ENCODE results near the gene KCTD15.

KCTD15 gene

DNA sequence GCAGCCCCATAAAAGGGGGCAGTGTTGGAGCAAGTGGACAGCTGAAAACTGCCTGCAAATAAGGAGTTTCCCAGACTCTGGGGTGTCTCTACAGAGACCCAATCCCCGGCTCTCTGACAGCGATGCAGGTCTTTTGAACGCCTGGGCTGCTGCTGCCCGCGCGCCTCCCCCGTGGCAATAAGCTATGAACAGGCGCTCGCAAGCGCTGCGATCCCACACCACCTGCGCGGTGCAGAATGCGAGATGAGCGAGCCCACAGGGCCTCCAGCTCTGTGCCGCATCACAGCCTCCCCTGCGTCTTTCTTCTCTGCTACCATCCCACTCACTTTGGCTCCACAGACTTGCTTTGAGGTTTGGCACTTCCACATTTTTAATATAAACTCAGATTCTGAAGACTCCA lies 62.3 kb downstream of the KCTD15 start:
- H2AFZ ChIP-seq (ENCODE audit: low read depth, low read length, severe bottlenecking), result no peak overlapping the region
- H3F3A ChIP-seq (ENCODE audit: insufficient read depth), result no peaks in the 10 kb centered on the region
- H3K9me2 ChIP-seq (replicated peaks; ENCODE audit: insufficient read depth, low read length), result no peaks in the 10 kb centered on the region
- H3K9me3 ChIP-seq (ENCODE audit: insufficient read depth, low read length), result no peaks in the 10 kb centered on the region
- no peaks in the 10 kb centered on the region for H3K36me3 ChIP-seq (ENCODE audit: low read length)
- H3K27me3 ChIP-seq (ENCODE audit: low read length), result no peaks in the 10 kb centered on the region
- no peak overlapping the region for H3K4me2 ChIP-seq (ENCODE audit: low read depth, low read length, poor library complexity, severe bottlenecking)
- no peaks in the 10 kb centered on the region for H3K79me2 ChIP-seq (ENCODE audit: insufficient read depth, low read length)
- H3K4me3 ChIP-seq (ENCODE audit: insufficient read depth, low read length, poor library complexity, severe bottlenecking), result no peak overlapping the region
- no peak overlapping the region for H3K9ac ChIP-seq (ENCODE audit: low read length)
- no peak for TF ChIP-seq EZH2phosphoT487 (conservative IDR thresholded peaks at IDR 0.05; ENCODE audit: low read length)
- TF ChIP-seq, protein P1, sequence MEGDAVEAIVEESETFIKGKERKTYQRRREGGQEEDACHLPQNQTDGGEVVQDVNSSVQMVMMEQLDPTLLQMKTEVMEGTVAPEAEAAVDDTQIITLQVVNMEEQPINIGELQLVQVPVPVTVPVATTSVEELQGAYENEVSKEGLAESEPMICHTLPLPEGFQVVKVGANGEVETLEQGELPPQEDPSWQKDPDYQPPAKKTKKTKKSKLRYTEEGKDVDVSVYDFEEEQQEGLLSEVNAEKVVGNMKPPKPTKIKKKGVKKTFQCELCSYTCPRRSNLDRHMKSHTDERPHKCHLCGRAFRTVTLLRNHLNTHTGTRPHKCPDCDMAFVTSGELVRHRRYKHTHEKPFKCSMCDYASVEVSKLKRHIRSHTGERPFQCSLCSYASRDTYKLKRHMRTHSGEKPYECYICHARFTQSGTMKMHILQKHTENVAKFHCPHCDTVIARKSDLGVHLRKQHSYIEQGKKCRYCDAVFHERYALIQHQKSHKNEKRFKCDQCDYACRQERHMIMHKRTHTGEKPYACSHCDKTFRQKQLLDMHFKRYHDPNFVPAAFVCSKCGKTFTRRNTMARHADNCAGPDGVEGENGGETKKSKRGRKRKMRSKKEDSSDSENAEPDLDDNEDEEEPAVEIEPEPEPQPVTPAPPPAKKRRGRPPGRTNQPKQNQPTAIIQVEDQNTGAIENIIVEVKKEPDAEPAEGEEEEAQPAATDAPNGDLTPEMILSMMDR (IDR thresholded peaks at IDR 0.05; ENCODE audit: insufficient read depth, low read length, poor library complexity, severe bottlenecking), result no peak
- no peak overlapping the region for H3K27ac ChIP-seq (ENCODE audit: low read depth, low read length)
- no peaks in the 10 kb centered on the region for H4K20me1 ChIP-seq (ENCODE audit: low read depth, low read length)

DNA sequence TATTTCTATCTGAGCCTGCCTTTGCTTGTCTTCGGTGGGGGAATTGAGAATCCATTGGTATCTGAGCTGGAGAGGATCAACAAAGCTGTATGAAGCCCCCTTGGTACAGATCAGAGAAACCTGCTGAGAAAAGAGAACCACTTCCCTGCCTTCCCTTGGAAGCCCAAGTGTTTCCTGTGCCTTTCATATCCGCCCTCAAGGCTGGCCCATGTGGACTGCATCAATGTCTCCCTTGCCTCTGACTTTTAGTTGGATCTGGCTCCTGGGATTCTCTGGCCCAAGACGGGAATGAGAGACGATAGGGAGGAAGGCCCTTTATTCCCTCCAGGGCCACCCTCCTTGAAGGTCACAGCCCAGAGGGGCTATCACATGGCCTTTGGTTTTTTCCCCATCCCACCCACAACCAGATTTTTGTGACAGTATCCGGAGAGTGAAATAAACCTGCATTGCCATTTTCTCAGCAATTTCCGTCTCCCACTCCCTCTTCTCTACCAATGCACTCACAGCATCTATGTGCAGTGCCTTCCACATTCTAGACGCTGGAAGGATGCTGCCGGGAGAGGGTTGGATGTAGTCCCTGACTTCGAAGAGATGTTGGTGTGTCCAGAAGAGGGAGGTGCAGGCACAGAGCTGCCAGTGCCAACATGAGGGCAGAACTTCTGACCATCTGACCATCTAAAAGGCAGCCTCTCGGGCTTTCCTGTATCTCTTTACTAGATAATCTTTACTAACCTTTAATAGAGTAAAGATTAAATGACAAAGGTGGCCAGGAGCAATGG lies 63.8 kb downstream of the KCTD15 start:
- Histone ChIP-seq H3K36me3 (ENCODE audit: low read length) (no peaks in the 10 kb centered on the region), H3K79me2 (ENCODE audit: insufficient read depth, low read length) (no peaks in the 10 kb centered on the region), H3F3A (ENCODE audit: insufficient read depth) (no peaks in the 10 kb centered on the region), H3K27me3 (ENCODE audit: low read length) (no peaks in the 10 kb centered on the region), H3K4me2 (ENCODE audit: low read depth, low read length, poor library complexity, severe bottlenecking) (no peak overlapping the region), H3K9me2 (replicated peaks; ENCODE audit: insufficient read depth, low read length) (no peaks in the 10 kb centered on the region), H4K20me1 (ENCODE audit: low read depth, low read length) (no peaks in the 10 kb centered on the region), H3K9me3 (ENCODE audit: insufficient read depth, low read length) (no peaks in the 10 kb centered on the region), H2AFZ (ENCODE audit: low read depth, low read length, severe bottlenecking) (no peak overlapping the region), H3K9ac (ENCODE audit: low read length) (no peak overlapping the region), H3K4me3 (ENCODE audit: insufficient read depth, low read length, poor library complexity, severe bottlenecking) (no peak overlapping the region), H3K27ac (ENCODE audit: low read depth, low read length) (no peak overlapping the region)
- TF ChIP-seq, protein P1 (IDR thresholded peaks at IDR 0.05; ENCODE audit: insufficient read depth, low read length, poor library complexity, severe bottlenecking), result no peak
- TF ChIP-seq EZH2phosphoT487 (conservative IDR thresholded peaks at IDR 0.05; ENCODE audit: low read length), result no peak

DNA sequence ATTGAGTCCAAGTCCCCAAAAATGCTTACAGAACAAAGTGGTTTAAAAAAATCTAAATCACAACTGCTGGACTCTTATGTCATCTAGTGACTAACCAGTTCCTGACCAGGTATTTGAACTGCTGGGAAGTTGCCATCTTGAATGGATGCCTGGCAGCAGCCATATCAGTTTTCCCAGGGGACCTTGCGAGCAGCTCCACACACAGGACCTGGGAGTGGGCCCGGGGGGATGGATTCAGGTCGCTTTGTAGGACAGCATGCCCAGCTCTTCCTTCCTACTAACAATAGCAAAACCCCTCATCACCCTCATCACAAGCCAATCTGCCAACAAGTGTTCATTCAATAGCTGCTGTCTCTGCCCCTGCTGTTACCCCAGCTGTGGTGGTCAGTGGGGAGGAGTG lies 65.3 kb downstream of the KCTD15 start:
- Histone ChIP-seq H3K4me3 (ENCODE audit: insufficient read depth, low read length, poor library complexity, severe bottlenecking) (no peak overlapping the region), H4K20me1 (ENCODE audit: low read depth, low read length) (no peaks in the 10 kb centered on the region), H3F3A (ENCODE audit: insufficient read depth) (no peaks in the 10 kb centered on the region), H3K27me3 (ENCODE audit: low read length) (no peaks in the 10 kb centered on the region), H3K4me2 (ENCODE audit: low read depth, low read length, poor library complexity, severe bottlenecking) (no peak overlapping the region), H2AFZ (ENCODE audit: low read depth, low read length, severe bottlenecking) (no peak overlapping the region), H3K27ac (ENCODE audit: low read depth, low read length) (no peak overlapping the region), H3K9me3 (ENCODE audit: insufficient read depth, low read length) (no peaks in the 10 kb centered on the region), H3K79me2 (ENCODE audit: insufficient read depth, low read length) (no peaks in the 10 kb centered on the region), H3K36me3 (ENCODE audit: low read length) (no peaks in the 10 kb centered on the region), H3K9me2 (replicated peaks; ENCODE audit: insufficient read depth, low read length) (no peaks in the 10 kb centered on the region), H3K9ac (ENCODE audit: low read length) (no peak overlapping the region)
- TF ChIP-seq, protein P1 (IDR thresholded peaks at IDR 0.05; ENCODE audit: insufficient read depth, low read length, poor library complexity, severe bottlenecking), result no peak
- TF ChIP-seq EZH2phosphoT487 (conservative IDR thresholded peaks at IDR 0.05; ENCODE audit: low read length), result no peak
